Esophagus squamous epithelium (tissue), 5 donors: ENCODE data around the gene IL27RA. TPM values are rescaled to one million over a fixed set of nuclear protein-coding genes. Genes with fewer than 3 reads are reported as not detected.

ENCODE experiments used
- DNase-seq: peaks from one replicate; lab custom pipeline; 2025; lab: John Stamatoyannopoulos, UW
- H3K27ac ChIP-seq, 4 donors: fragments of 200-600 bp; sonication (generic); one replicate each; pipeline ENCODE4 v1.5.1; 2016 to 2019; ENCODE audit warnings: mild to moderate bottlenecking in 1 of 4
- H3K27me3 ChIP-seq, 4 donors: fragments of 200-600 bp; sonication (generic); 1 replicate in 3 of 4; 2 replicates in 1 of 4; pipeline versions ENCODE4 v1.5.1 to v1.6.0; 2017 to 2021; ENCODE audit warnings: antibody characterized with exemption in 1 of 4
- H3K36me3 ChIP-seq, 3 donors: fragments of 200-600 bp; sonication (generic); one replicate each; pipeline ENCODE4 v1.5.1; 2016 to 2019
- H3K4me1 ChIP-seq, 3 donors: fragments of 200-600 bp; sonication (generic); one replicate each; pipeline ENCODE4 v1.5.1; 2017 to 2019
- H3K4me3 ChIP-seq, 4 donors: fragments of 200-600 bp; sonication (generic); 1 replicate in 3 of 4; 2 replicates in 1 of 4; pipeline ENCODE4 v1.5.1; 2016 to 2019; ENCODE audit warnings: mild to moderate bottlenecking in 2 of 4, moderate library complexity in 1 of 4
- H3K9me3 ChIP-seq, 3 donors: fragments of 200-600 bp; sonication (generic); one replicate each; pipeline ENCODE4 v1.5.1; 2016 to 2019
- POLR2A ChIP-seq, 4 donors: fragments of 450-650 bp; IDR thresholded peaks; one replicate each; pipeline ENCODE4 v1.6.1; 2017; ENCODE audit warnings: antibody characterized with exemption in 4 of 4, mild to moderate bottlenecking in 4 of 4, moderate library complexity in 3 of 4
- WGBS, 2 donors: methylation state at CpG; one replicate each; pipeline ENCODE4 v1.1.5; 2018; 5-methylcytosine and 5-hydroxymethylcytosine counted together
- intact Hi-C: fragments of 100-400 bp; cut with DNase I; formaldehyde crosslinking; loops from one replicate; pipeline ENCODE4 v1.15.0; 2022
- total RNA-seq, 4 donors: library from RNA; depleted of rRNA; stranded (reverse); fragments of >200 nt; gene quantifications; one replicate each; pipeline ENCODE4 v1.1.0, GENCODE V29; 2016
- TF ChIP-seq, protein P1 (sequence below), 6 experiments: fragments of 450-650 bp in 4 of 6; fragments of 200-600 bp in 2 of 6; sonication (generic) in 2 of 6; IDR thresholded peaks; one replicate each; pipeline ENCODE4 v1.5.1; 2016 to 2019; ENCODE audit warnings: antibody characterized with exemption in 6 of 6, mild to moderate bottlenecking in 4 of 6, moderate library complexity in 4 of 6
- donor health status: DM: yes; HTN: yes; CAD: no.

IL27RA gene
- total RNA-seq, 4 donors from 2014 or later: 0.83 to 4.9 (median 2.1) TPM

DNA sequence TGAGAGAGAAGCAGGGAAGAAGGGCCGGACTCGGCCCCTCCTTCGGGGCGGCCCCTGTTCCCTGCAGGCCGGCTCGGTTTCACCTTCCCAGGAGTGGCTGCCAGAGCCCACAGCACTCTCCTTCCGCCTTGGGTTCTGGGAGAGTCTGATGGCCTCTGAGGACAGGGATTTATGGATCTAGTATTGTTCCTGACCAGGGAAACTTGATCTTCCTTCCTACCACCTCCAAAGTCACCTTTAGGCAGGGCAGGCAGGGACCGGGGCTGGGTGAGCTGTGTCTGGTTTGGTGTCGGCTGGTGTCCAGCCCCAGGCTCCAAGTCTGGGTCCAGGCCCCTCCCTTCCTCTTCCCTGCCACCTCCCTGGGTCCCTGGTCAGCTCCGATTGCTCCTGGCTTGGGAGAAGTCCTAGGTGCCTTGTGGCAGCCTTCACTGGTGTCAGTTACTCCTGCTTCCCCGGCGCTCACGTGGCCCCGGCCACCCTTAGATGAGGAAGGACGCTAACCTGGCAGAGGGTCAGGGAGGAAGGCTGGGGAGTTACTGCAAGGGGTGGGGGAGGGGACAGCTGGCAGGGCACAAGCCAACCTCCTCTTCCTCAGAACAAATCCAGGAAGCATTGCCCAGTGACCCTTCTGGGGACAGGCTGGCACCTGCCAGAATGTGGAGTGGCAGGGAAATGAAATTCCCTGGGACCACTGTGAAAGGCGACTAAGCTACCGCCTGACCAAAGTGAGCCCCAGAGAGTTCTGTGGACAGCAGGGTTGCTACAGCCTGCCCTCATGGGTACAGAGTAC, 44.3 kb upstream of the IL27RA start:
- no peak for DNase-seq
- Histone ChIP-seq H3K9me3 (no peaks in the 10 kb centered on the region), H3K4me3 (peak overlapping the region in 1 of 4 donors; percentile 47), H3K36me3 (peaks cover 0 to 68% (median 14%) of the 10 kb centered on the region in 3 donors), H3K27me3 (no peaks in the 10 kb centered on the region), H3K27ac (peak overlapping the region; percentile 74 to 93 (median 84)), H3K4me1 (peaks cover 11 to 41% (median 18%) of the 10 kb centered on the region in 3 donors)
- WGBS, 2 donors: 80 to 83% methylated on average over 2 to 5 of the region's 17 CpGs
- no peak for TF ChIP-seq POLR2A (IDR thresholded peaks at IDR 0.05)
- TF ChIP-seq, protein P1, sequence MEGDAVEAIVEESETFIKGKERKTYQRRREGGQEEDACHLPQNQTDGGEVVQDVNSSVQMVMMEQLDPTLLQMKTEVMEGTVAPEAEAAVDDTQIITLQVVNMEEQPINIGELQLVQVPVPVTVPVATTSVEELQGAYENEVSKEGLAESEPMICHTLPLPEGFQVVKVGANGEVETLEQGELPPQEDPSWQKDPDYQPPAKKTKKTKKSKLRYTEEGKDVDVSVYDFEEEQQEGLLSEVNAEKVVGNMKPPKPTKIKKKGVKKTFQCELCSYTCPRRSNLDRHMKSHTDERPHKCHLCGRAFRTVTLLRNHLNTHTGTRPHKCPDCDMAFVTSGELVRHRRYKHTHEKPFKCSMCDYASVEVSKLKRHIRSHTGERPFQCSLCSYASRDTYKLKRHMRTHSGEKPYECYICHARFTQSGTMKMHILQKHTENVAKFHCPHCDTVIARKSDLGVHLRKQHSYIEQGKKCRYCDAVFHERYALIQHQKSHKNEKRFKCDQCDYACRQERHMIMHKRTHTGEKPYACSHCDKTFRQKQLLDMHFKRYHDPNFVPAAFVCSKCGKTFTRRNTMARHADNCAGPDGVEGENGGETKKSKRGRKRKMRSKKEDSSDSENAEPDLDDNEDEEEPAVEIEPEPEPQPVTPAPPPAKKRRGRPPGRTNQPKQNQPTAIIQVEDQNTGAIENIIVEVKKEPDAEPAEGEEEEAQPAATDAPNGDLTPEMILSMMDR (IDR thresholded peaks at IDR 0.05): no peak
- intact Hi-C loops: no loop called here

DNA sequence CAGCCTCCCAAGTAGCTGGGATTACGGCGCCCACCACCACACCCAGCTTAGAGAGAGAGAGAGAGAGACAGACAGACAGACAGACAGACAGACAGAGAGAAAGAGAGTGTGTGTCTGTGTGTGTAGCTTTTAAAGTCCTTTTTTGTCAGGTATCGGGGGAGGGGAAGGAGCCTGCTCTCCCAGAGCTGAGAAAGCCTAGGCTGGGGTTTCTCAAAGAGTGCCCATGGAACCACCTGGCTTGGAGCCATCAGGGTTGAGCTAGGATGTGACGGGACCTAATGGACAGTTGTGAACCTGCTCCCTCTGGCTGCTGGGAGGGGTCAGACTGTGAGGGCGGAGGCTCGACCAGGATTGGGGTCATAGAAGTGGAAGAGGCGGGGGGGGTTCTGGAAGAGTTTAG, 42.1 kb upstream of the IL27RA start:
- intact Hi-C loops: no loop called here
- Histone ChIP-seq H3K36me3 (peaks cover 0 to 67% (median 9%) of the 10 kb centered on the region in 3 donors), H3K27me3 (no peaks in the 10 kb centered on the region), H3K27ac (no peak overlapping the region), H3K9me3 (no peaks in the 10 kb centered on the region), H3K4me1 (peaks cover 11 to 35% (median 18%) of the 10 kb centered on the region in 3 donors), H3K4me3 (no peak overlapping the region)
- 80 to 92% methylated on average over 5 to 7 of the region's 7 CpGs for WGBS, 2 donors
- DNase-seq: no peak
- TF ChIP-seq POLR2A (IDR thresholded peaks at IDR 0.05): no peak
- TF ChIP-seq, protein P1 (IDR thresholded peaks at IDR 0.05): no peak

DNA sequence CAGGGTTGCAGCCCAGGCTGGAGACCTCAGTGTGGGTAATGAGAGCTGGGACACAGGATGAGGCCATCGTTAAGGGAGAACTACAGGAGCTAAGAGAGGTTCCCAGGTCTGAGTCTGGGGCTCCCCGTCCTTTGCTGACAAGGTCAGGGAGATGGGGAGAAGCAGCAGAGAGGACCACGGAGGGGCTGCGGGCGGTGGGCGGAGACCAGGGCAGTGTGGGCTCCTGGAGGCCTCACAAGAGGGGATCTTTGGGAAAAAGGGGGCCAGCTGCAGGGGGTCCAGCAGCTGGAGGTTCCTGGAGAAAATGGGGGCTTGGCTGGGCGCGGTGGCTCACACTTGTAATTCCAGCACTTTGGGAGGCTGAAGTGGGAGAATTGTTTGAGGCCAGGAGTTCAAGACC, 41.5 kb upstream of the IL27RA start:
- WGBS, 2 donors: 90 to 93% methylated on average over 5 to 8 of the region's 8 CpGs
- Histone ChIP-seq H3K9me3 (no peaks in the 10 kb centered on the region), H3K27me3 (no peaks in the 10 kb centered on the region), H3K4me1 (peaks cover 11 to 36% (median 18%) of the 10 kb centered on the region in 3 donors), H3K4me3 (no peak overlapping the region), H3K36me3 (peaks cover 0 to 69% (median 9%) of the 10 kb centered on the region in 3 donors), H3K27ac (no peak overlapping the region)
- no peak for DNase-seq
- no peak for TF ChIP-seq POLR2A (IDR thresholded peaks at IDR 0.05)
- TF ChIP-seq, protein P1 (IDR thresholded peaks at IDR 0.05): no peak
- intact Hi-C loops: no loop called here

DNA sequence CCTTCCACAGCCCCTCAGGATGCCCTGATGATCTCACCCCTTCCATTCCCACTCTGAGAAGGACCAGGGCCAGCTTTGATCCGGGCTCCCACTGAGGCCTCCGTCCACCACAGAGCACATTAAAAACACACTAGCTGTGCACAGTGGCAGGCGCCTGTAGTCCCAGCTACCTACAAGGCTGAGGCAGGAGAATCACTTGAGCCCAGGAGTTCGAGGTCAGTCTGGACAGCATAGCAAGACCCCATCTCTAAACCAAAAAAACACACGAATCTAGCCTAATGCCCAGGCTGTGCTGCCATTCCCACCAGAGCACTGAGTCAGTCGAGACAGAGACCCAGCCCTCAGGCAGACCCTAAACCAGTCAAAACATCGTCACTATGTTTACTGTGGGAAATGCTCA, 39.5 kb upstream of the IL27RA start:
- Histone ChIP-seq H3K36me3 (peaks cover 0 to 75% (median 9%) of the 10 kb centered on the region in 3 donors), H3K27me3 (no peaks in the 10 kb centered on the region), H3K4me1 (peaks cover 6 to 30% (median 12%) of the 10 kb centered on the region in 3 donors), H3K4me3 (no peak overlapping the region), H3K9me3 (no peaks in the 10 kb centered on the region), H3K27ac (no peak overlapping the region)
- intact Hi-C loops: no loop called here
- WGBS, 2 donors: 85 to 88% methylated on average over 1 to 6 of the region's 7 CpGs
- no peak for DNase-seq
- TF ChIP-seq, protein P1 (IDR thresholded peaks at IDR 0.05): no peak
- TF ChIP-seq POLR2A (IDR thresholded peaks at IDR 0.05): no peak

DNA sequence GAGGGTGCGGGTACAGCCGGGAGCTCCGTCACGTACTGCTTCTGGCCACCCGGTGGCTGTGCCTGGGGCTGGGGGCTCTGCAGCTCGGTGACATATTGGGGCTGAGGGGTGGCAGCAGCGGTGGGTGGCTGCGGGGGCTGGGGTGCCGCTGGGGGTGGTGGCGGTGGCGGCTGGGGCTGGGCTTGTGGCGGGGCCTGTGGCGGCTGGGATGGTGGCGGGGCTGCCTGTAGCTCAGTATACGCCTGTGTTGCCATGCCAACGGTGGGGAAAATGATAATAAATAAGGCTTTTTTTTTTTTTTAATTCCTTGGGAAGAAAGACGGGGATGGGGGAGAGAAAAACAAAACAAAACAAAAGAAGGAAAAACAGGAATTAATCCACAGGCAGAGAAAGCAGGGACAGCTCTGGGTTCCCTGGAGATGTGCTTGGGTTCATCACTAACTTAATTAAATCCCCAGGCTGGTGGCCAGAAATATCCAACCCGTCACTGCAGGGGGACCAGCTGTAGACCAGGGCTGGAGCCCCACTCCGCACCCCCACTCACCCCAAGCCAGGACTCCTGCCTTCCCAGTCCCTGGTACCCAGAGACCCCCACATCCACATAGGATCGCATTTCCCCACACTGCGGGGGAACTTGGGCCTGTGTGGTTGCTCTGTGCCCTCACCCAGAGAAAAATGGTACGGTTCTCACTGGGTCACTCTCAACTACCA, 37.8 kb upstream of the IL27RA start:
- TF ChIP-seq, protein P1 (IDR thresholded peaks at IDR 0.05): no peak
- no peak for TF ChIP-seq POLR2A (IDR thresholded peaks at IDR 0.05)
- WGBS, 2 donors: 76 to 93% methylated on average over 9 to 15 of the region's 22 CpGs
- H3K36me3 ChIP-seq: peaks cover 0 to 75% (median 9%) of the 10 kb centered on the region in 3 donors
- no peak for DNase-seq
- no peak overlapping the region for H3K27ac ChIP-seq
- H3K4me3 ChIP-seq: no peak overlapping the region
- intact Hi-C loops: no loop called here
- H3K4me1 ChIP-seq: peaks cover 4 to 16% (median 8%) of the 10 kb centered on the region in 3 donors
- no peaks in the 10 kb centered on the region for H3K27me3 ChIP-seq
- peaks cover 0 to 2% (median 0%) of the 10 kb centered on the region in 3 donors for H3K9me3 ChIP-seq
